SU-DHL-6 (cell line): ENCODE results near the gene PFDN1.

Experiments
- EZH2phosphoT487 ChIP-seq: fragments of 200-600 bp; sonication (generic), shearing (Covaris generic); conservative IDR thresholded peaks from 2 replicates; pipeline ENCODE4 v1.6.1; 2018; ENCODE audit warnings: mild to moderate bottlenecking, antibody characterized with exemption, low read length, moderate library complexity, mixed read lengths
- TF ChIP-seq, protein P1 (sequence below): fragments of 200-600 bp; sonication (generic); IDR thresholded peaks from one replicate; pipeline ENCODE4 v1.5.1; 2017; ENCODE audit warnings: antibody characterized with exemption, mild to moderate bottlenecking, low read length, moderate library complexity; ENCODE audit not compliant: insufficient read depth, poor library complexity, severe bottlenecking

DNA sequence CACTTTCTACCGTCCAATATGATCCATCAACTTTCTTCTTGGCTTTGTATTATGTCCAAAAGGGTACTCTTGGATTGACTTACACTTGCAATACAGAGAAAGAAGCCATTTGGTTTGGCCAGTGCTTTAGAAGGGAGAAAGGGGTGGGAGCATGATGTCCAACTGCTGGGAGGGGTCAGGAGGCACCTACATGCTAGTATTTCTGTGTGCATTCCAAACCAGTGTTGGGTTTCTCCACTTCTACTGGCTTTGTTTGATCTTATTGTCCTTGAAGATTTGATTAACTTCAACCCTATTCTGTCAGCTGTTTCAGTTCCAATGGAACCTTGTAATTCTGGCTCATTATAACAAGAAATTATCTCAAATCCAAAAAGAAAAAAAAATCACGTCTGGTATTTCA, 100.3 kb downstream of the PFDN1 start:
- TF ChIP-seq, protein P1, sequence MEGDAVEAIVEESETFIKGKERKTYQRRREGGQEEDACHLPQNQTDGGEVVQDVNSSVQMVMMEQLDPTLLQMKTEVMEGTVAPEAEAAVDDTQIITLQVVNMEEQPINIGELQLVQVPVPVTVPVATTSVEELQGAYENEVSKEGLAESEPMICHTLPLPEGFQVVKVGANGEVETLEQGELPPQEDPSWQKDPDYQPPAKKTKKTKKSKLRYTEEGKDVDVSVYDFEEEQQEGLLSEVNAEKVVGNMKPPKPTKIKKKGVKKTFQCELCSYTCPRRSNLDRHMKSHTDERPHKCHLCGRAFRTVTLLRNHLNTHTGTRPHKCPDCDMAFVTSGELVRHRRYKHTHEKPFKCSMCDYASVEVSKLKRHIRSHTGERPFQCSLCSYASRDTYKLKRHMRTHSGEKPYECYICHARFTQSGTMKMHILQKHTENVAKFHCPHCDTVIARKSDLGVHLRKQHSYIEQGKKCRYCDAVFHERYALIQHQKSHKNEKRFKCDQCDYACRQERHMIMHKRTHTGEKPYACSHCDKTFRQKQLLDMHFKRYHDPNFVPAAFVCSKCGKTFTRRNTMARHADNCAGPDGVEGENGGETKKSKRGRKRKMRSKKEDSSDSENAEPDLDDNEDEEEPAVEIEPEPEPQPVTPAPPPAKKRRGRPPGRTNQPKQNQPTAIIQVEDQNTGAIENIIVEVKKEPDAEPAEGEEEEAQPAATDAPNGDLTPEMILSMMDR: no peak
- no peak for TF ChIP-seq EZH2phosphoT487
